ENCODE data around the gene TP53AIP1. TPM values are rescaled to one million over a fixed set of nuclear protein-coding genes. Genes with fewer than 3 reads are reported as not detected.

TP53AIP1 gene
- total RNA-seq, 2 donors from 2014 or later: 0.14 TPM; not detected in 1

GRCh38 chr11:128905345-128906184 lies 37.1 kb downstream of the TP53AIP1 start:
- DNase-seq (peak; percentile 47 to 53), ATAC-seq (replicated peaks in 1 of 2) (peak; percentile 70 to 76)
- Mint-ChIP-seq H3K9me3 (no peaks in the 10 kb centered on the region), H3K27me3 (ENCODE audit: low read depth) (peaks cover 68% of the 10 kb centered on the region), H3K4me3 (peak overlapping the region; percentile 78 to 86), H3K4me1 (ENCODE audit: low read depth) (peaks cover 7% of the 10 kb centered on the region), H3K36me3 (ENCODE audit: insufficient read depth in 2 of 2) (no peaks in the 10 kb centered on the region), H3K27ac (peak overlapping the region; percentile 8)

DNA sequence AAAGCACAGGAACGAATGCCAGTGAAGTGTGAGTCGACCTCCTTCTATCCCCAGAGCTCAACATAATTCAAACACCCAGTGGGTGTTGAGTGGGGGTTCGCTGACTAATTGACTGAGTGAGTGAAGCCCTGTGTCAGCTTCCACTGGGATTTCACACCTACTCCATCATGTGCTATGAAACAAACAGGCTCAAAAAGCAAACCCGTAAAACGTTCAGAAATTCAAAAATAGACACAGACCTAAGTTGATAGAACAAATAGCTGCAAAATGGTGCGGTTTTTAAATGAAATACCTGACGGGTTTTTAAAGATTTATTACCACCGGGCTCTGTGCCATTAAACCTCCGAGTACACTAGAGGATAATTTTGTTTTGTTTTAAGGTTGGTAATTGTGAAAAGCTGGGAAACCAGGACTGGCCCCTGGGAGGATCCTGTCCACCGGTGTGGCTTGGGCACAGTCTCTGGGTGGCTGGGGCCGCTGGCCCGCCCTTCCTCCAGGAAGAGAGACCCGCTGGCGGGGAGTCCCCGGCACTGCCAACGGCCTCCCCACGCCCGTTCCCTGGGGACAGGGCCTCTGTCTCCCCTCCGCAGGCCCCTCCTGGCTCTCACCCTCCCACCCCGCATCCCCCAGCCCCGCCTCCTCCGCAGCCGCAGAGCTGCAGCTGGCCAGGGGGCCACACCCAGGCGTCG lies 37.9 kb downstream of the TP53AIP1 start:
- peak overlapping the region; percentile 51 to 78 for H3K4me3 Mint-ChIP-seq
- H3K27me3 Mint-ChIP-seq (ENCODE audit: low read depth): peaks cover 68% of the 10 kb centered on the region
- peak; percentile 34 to 45 for ATAC-seq (replicated peaks in 1 of 2)

GRCh38 chr11:128904303-128904655 lies 38.4 kb downstream of the TP53AIP1 start:
- Mint-ChIP-seq H3K4me1 (ENCODE audit: low read depth) (peaks cover 7% of the 10 kb centered on the region), H3K36me3 (ENCODE audit: insufficient read depth in 2 of 2) (no peaks in the 10 kb centered on the region), H3K27ac (no peak overlapping the region), H3K27me3 (ENCODE audit: low read depth) (peaks cover 63% of the 10 kb centered on the region), H3K9me3 (no peaks in the 10 kb centered on the region), H3K4me3 (peak overlapping the region; percentile 28 to 51)
- DNase-seq: no peak
- ATAC-seq (replicated peaks in 1 of 2): no peak

More for the DNA sequence above, 37.9 kb downstream of the TP53AIP1 start:
- no peaks in the 10 kb centered on the region for H3K36me3 Mint-ChIP-seq (ENCODE audit: insufficient read depth in 2 of 2)
- DNase-seq: no peak
- no peaks in the 10 kb centered on the region for H3K9me3 Mint-ChIP-seq
- H3K27ac Mint-ChIP-seq: no peak overlapping the region
- peaks cover 7% of the 10 kb centered on the region for H3K4me1 Mint-ChIP-seq (ENCODE audit: low read depth)

- no peaks in the 10 kb centered on the region for H3K36me3 Mint-ChIP-seq (ENCODE audit: insufficient read depth in 2 of 2)
- ATAC-seq (replicated peaks in 1 of 2): no peak
- H3K4me3 Mint-ChIP-seq: no peak overlapping the region
- H3K27ac Mint-ChIP-seq: no peak overlapping the region
- no peak for DNase-seq
- peaks cover 55% of the 10 kb centered on the region for H3K27me3 Mint-ChIP-seq (ENCODE audit: low read depth)
- H3K9me3 Mint-ChIP-seq: no peaks in the 10 kb centered on the region
- peaks cover 7% of the 10 kb centered on the region for H3K4me1 Mint-ChIP-seq (ENCODE audit: low read depth)
Measured at GRCh38 chr11:128903248-128904061, 39.2 kb downstream of the TP53AIP1 start.

GRCh38 chr11:128902515-128903066 lies 40.1 kb downstream of the TP53AIP1 start:
- Mint-ChIP-seq H3K27ac (no peak overlapping the region), H3K27me3 (ENCODE audit: low read depth) (peaks cover 46% of the 10 kb centered on the region), H3K9me3 (no peaks in the 10 kb centered on the region), H3K4me1 (ENCODE audit: low read depth) (peaks cover 7% of the 10 kb centered on the region), H3K36me3 (ENCODE audit: insufficient read depth in 2 of 2) (no peaks in the 10 kb centered on the region), H3K4me3 (no peak overlapping the region)
- no peak for DNase-seq
- no peak for ATAC-seq (replicated peaks in 1 of 2)

- H3K4me3 Mint-ChIP-seq: no peak overlapping the region
Measured at GRCh38 chr11:128901653-128902514, 40.8 kb downstream of the TP53AIP1 start.

DNA sequence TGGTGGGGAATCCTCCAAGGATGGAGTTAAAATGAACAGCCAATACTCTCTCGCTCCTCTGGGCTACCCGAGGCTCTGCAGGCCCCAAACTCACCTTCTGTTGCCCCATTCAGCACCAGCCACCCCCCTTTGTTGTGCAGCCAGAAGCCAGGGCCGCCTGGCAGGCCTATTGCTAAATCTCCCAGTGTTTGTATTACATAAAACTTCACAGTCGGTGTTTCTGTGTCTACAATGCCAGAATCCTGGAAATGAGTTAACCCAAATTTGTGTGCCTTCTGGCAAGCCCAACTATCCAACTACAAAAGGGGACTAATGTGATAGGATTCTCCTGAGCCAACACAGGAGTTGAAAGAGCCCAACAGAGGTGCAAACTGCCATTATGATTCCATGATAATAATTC lies 42.2 kb downstream of the TP53AIP1 start:
- Mint-ChIP-seq H3K4me3 (no peak overlapping the region), H3K4me1 (ENCODE audit: low read depth) (no peaks in the 10 kb centered on the region), H3K9me3 (no peaks in the 10 kb centered on the region), H3K27ac (no peak overlapping the region), H3K36me3 (ENCODE audit: insufficient read depth in 2 of 2) (no peaks in the 10 kb centered on the region), H3K27me3 (ENCODE audit: low read depth) (peaks cover 28% of the 10 kb centered on the region)
- DNase-seq: no peak
- ATAC-seq (replicated peaks in 1 of 2): no peak

More at GRCh38 chr11:128901653-128902514, 40.8 kb downstream of the TP53AIP1 start:
- ATAC-seq (replicated peaks in 1 of 2): no peak
- H3K9me3 Mint-ChIP-seq: no peaks in the 10 kb centered on the region
- peaks cover 7% of the 10 kb centered on the region for H3K4me1 Mint-ChIP-seq (ENCODE audit: low read depth)
- peaks cover 39% of the 10 kb centered on the region for H3K27me3 Mint-ChIP-seq (ENCODE audit: low read depth)
- no peak overlapping the region for H3K27ac Mint-ChIP-seq
- no peak for DNase-seq
- no peaks in the 10 kb centered on the region for H3K36me3 Mint-ChIP-seq (ENCODE audit: insufficient read depth in 2 of 2)

- Mint-ChIP-seq H3K4me3 (no peak overlapping the region), H3K27me3 (ENCODE audit: low read depth) (peaks cover 26% of the 10 kb centered on the region), H3K9me3 (no peaks in the 10 kb centered on the region), H3K4me1 (ENCODE audit: low read depth) (no peaks in the 10 kb centered on the region), H3K36me3 (ENCODE audit: insufficient read depth in 2 of 2) (no peaks in the 10 kb centered on the region), H3K27ac (no peak overlapping the region)
- no peak for ATAC-seq (replicated peaks in 1 of 2)
- no peak for DNase-seq
Measured at GRCh38 chr11:128898580-128899344, 43.9 kb downstream of the TP53AIP1 start.

GRCh38 chr11:128897826-128898225 lies 44.8 kb downstream of the TP53AIP1 start:
- Mint-ChIP-seq H3K9me3 (no peaks in the 10 kb centered on the region), H3K36me3 (ENCODE audit: insufficient read depth in 2 of 2) (no peaks in the 10 kb centered on the region), H3K27me3 (ENCODE audit: low read depth) (peaks cover 28% of the 10 kb centered on the region), H3K4me1 (ENCODE audit: low read depth) (no peaks in the 10 kb centered on the region), H3K4me3 (no peak overlapping the region), H3K27ac (no peak overlapping the region)
- ATAC-seq (replicated peaks in 1 of 2) (no peak), DNase-seq (no peak)

GRCh38 chr11:128896356-128896755 lies 46.3 kb downstream of the TP53AIP1 start:
- ATAC-seq (replicated peaks in 1 of 2): no peak
- peaks cover 5% of the 10 kb centered on the region for H3K4me1 Mint-ChIP-seq (ENCODE audit: low read depth)
- no peak for DNase-seq
- H3K9me3 Mint-ChIP-seq: no peaks in the 10 kb centered on the region
- H3K36me3 Mint-ChIP-seq (ENCODE audit: insufficient read depth in 2 of 2): no peaks in the 10 kb centered on the region
- H3K27ac Mint-ChIP-seq: no peak overlapping the region
- H3K27me3 Mint-ChIP-seq (ENCODE audit: low read depth): peaks cover 33% of the 10 kb centered on the region
- H3K4me3 Mint-ChIP-seq: no peak overlapping the region

DNA sequence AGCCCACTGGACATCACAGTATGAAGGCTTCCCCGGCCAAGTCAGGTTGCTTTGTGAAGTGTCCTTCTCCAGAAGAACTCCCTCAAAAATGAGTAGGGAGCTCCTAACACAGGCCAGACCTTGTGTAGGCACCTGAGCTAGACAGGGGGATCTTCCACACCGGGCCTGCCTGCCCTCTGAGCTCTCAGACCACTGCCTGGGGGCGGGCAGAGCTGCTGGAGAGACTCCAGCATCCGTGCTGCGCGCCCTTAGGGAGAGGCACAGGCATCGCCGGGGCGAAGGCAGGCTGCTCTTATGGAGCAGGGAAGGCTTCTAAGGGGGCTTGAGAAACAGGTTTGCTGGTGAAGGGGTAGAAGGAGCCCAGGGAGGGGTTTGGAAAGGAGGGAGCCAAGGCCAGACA lies 47.1 kb downstream of the TP53AIP1 start:
- H3K4me3 Mint-ChIP-seq: no peak overlapping the region
- H3K4me1 Mint-ChIP-seq (ENCODE audit: low read depth): peaks cover 12% of the 10 kb centered on the region
- ATAC-seq (replicated peaks in 1 of 2) (no peak), DNase-seq (no peak)
- H3K27ac Mint-ChIP-seq: no peak overlapping the region
- H3K27me3 Mint-ChIP-seq (ENCODE audit: low read depth): peaks cover 41% of the 10 kb centered on the region
- no peaks in the 10 kb centered on the region for H3K36me3 Mint-ChIP-seq (ENCODE audit: insufficient read depth in 2 of 2)
- no peaks in the 10 kb centered on the region for H3K9me3 Mint-ChIP-seq

Measured in activated T-cell treated with anti-CD3 and anti-CD28 coated beads, Interleukin-2, amount 50 U/mL, for 72 hours (primary cell).